CD8-positive, alpha-beta memory T cell (primary cell): ENCODE results near the gene RPL41. TPM values are rescaled to one million over a fixed set of nuclear protein-coding genes. Genes with fewer than 3 reads are reported as not detected.
A peak's percentile ranks its signal among the peaks of the same experiment; 100 is the strongest.

ENCODE experiments used
- CTCF ChIA-PET: fragments of 350-600 bp; sonication (Branson Sonifier 250); formaldehyde crosslinking; loops from one replicate; lab custom pipeline; 2021; ENCODE audit warnings: antibody characterized with exemption; lab: Charles Lee
- POLR2A ChIA-PET: fragments of 350-600 bp; sonication (Branson Sonifier 250); formaldehyde crosslinking; loops from one replicate; lab custom pipeline; 2021; ENCODE audit warnings: antibody characterized with exemption; lab: Charles Lee
- DNase-seq, 5 donors: peaks; one replicate each; pipeline versions ENCODE4 v3.0.0 to v3.0.0-alpha.2; 2020 to 2022; ENCODE audit warnings: mixed read lengths in 1 of 5
- H3K27ac ChIP-seq: one replicate; pipeline ENCODE4 v1.7.0; 2013; ENCODE audit warnings: low read depth, mild to moderate bottlenecking, low read length, moderate library complexity
- H3K27me3 ChIP-seq: 2 replicates; pipeline ENCODE4 v1.7.0; 2013; ENCODE audit warnings: low read length, mild to moderate bottlenecking; ENCODE audit not compliant: insufficient read depth, poor library complexity, severe bottlenecking
- H3K36me3 ChIP-seq: 2 replicates; pipeline ENCODE4 v1.7.0; 2013; ENCODE audit warnings: mild to moderate bottlenecking, low read length, moderate library complexity; ENCODE audit not compliant: insufficient read depth
- H3K4me1 ChIP-seq: 2 replicates; pipeline ENCODE4 v1.7.0; 2013; ENCODE audit warnings: mild to moderate bottlenecking, low read length, moderate library complexity; ENCODE audit not compliant: insufficient read depth
- H3K4me3 ChIP-seq: 2 replicates; pipeline ENCODE4 v1.7.0; 2013; ENCODE audit warnings: mild to moderate bottlenecking, low read length
- H3K9me3 ChIP-seq: 2 replicates; pipeline ENCODE4 v1.7.0; 2013; ENCODE audit warnings: mild to moderate bottlenecking, low read length
- H3K27ac Mint-ChIP-seq, 8 donors: one replicate each; pipeline ENCODE4 v1.8.0; 2020 to 2021; ENCODE audit warnings: mixed read lengths in 8 of 8, mild to moderate bottlenecking in 6 of 8, inconsistent platforms in 3 of 8, moderate library complexity in 3 of 8
- H3K27me3 Mint-ChIP-seq, 2 donors: one replicate each; pipeline ENCODE4 v1.8.0; 2020 to 2021; ENCODE audit warnings: mixed read lengths in 2 of 2, mild to moderate bottlenecking in 1 of 2, moderate library complexity in 1 of 2
- H3K36me3 Mint-ChIP-seq, 3 donors: one replicate each; pipeline ENCODE4 v1.8.0; 2020 to 2021; ENCODE audit warnings: mixed read lengths in 3 of 3, inconsistent platforms in 1 of 3, mild to moderate bottlenecking in 1 of 3
- H3K4me1 Mint-ChIP-seq, 3 donors: one replicate each; pipeline ENCODE4 v1.8.0; 2020 to 2021; ENCODE audit warnings: mixed read lengths in 3 of 3, inconsistent platforms in 1 of 3, mild to moderate bottlenecking in 1 of 3
- H3K4me3 Mint-ChIP-seq, 7 donors: one replicate each; pipeline ENCODE4 v1.8.0; 2020 to 2021; ENCODE audit warnings: mixed read lengths in 7 of 7, mild to moderate bottlenecking in 6 of 7, moderate library complexity in 4 of 7, inconsistent platforms in 2 of 7
- H3K9me3 Mint-ChIP-seq, 5 donors: one replicate each; pipeline ENCODE4 v1.8.0; 2020 to 2022; ENCODE audit warnings: mixed read lengths in 5 of 5, mild to moderate bottlenecking in 3 of 5, moderate library complexity in 2 of 5, inconsistent platforms in 1 of 5
- polyA plus RNA-seq: library from polyadenylated mRNA; unstranded; fragments of 300-500 nt; fragmentation: Illumina TruSeq; gene quantifications from one replicate; pipeline ENCODE4 v1.2.3, GENCODE V29; 2021
- total RNA-seq, 2 experiments: library from RNA; stranded (reverse); gene quantifications; one replicate each; pipeline ENCODE4 v1.2.3, GENCODE V29; 2021

Gene RPL41
- total and polyA plus RNA-seq, 3 experiments from 2014 or later: 5,711 to 7,268 (median 5,990) TPM

DNA sequence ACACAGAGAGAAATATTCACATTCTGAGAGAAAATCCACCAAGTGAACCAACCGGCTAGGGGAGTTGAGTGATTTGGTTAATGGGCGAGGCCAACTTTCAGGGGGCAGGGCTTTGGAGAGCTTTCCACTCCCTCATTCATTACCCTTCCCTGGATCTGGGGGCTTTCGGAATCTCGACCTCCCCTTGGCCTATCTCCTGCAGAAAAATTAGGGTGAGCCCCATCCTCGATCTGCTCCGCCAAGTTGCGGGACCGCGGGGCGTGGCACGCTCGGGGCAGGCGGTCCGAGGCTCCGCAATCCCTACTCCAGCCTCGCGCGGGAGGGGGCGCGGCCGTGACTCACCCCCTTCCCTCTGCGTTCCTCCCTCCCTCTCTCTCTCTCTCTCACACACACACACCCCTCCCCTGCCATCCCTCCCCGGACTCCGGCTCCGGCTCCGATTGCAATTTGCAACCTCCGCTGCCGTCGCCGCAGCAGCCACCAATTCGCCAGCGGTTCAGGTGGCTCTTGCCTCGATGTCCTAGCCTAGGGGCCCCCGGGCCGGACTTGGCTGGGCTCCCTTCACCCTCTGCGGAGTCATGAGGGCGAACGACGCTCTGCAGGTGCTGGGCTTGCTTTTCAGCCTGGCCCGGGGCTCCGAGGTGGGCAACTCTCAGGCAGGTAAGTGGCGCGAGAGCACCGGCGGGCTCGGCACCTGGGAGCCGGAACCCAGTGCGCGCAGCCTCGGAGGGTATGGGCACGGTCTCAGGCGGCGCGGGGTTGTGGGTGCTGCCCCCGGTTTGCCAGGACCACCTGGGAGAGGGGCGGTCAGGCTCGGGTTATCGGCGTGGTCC lies 36.5 kb upstream of the RPL41 start, which contains the start of gene ERBB3:
Gene ERBB3, plus strand, starts transcription at position 443 of the 833 bp plus-strand sequence. Its CDS starts 136 bp downstream, at position 579.
- Mint-ChIP-seq H3K27me3 (peaks cover 7 to 13% of the 10 kb centered on the region in 2 donors), H3K27ac (peak within 1 kb of the TSS in 6 of 8 donors; percentile 7 to 70 (median 46)), H3K4me1 (peaks cover 3 to 24% (median 4%) of the 10 kb centered on the region in 3 donors), H3K36me3 (peaks cover 0 to 1% (median 0%) of the 10 kb centered on the region in 3 donors), H3K9me3 (no peaks in the 10 kb centered on the region), H3K4me3 (peak within 1 kb of the TSS; percentile 84 to 94 (median 86))
- H3K36me3 ChIP-seq: no peaks in the 10 kb centered on the region
- peaks cover 6% of the 10 kb centered on the region for H3K27me3 ChIP-seq
- H3K27ac ChIP-seq: peak within 1 kb of the TSS; percentile 38
- CTCF ChIA-PET: interaction anchor here (0.7 to 1.6 kb wide), 10 partner anchors 9 to 82 kb away, joined by 3 to 8 read pairs (median 3); partner anchors contain the start of genes PA2G4, RPL41 and ZC3H10
- POLR2A ChIA-PET: interaction anchor here (1.4 to 2.2 kb wide), 2 partner anchors 24 to 38 kb away, joined by 4 to 9 read pairs; partner anchors contain the start of genes PA2G4 and ZC3H10
- H3K4me1 ChIP-seq: peaks cover 5% of the 10 kb centered on the region
- H3K9me3 ChIP-seq: no peaks in the 10 kb centered on the region
- peak; percentile 31 to 72 (median 52) for DNase-seq
- H3K4me3 ChIP-seq: peak within 1 kb of the TSS; percentile 83

DNA sequence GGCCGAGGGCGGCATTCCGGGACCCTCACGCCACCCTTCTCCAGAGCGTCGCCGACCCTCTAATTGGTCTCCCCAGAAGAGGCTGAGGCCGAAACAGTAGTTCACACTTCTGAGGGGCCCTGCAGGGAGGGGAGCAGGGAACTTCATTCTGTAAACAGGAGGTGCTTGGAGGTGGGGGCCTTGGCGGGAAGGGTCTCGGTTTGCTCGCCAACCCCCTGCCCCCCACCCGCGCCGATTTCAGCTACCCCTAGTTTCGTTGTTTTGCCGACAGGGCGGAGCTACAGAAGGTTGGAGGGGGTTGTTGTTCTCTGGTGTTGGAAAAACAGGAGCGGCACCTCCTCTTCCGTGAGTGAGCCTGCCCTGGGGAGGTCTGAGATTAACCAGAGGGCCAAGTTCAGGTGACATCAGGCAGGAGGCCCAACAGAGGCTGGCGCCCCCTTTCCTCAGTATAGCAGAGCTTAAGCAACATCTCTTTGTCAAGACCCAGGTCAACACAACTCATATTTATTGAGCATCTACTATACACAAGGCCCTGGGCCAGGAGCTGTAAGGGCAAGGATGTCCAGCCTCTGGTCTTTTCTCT lies 35.8 kb upstream of the RPL41 start:
- H3K27me3 Mint-ChIP-seq: peaks cover 7 to 13% of the 10 kb centered on the region in 2 donors
- H3K9me3 Mint-ChIP-seq: no peaks in the 10 kb centered on the region
- ChIA-PET CTCF (interaction anchor here (1.0 to 1.1 kb wide), 2 partner anchors 13 to 44 kb away, joined by 3 read pairs; no protein-coding TSS in a partner anchor), POLR2A (interaction anchor here (0.7 to 2.2 kb wide), 4 partner anchors 23 to 38 kb away, joined by 3 to 9 read pairs (median 4); partner anchors contain the start of genes PA2G4, RPL41 and ZC3H10)
- H3K36me3 Mint-ChIP-seq: peaks cover 0 to 1% (median 0%) of the 10 kb centered on the region in 3 donors
- Histone ChIP-seq H3K27me3 (peaks cover 6% of the 10 kb centered on the region), H3K4me1 (peaks cover 5% of the 10 kb centered on the region), H3K36me3 (no peaks in the 10 kb centered on the region), H3K9me3 (no peaks in the 10 kb centered on the region), H3K27ac (no peak overlapping the region), H3K4me3 (peak overlapping the region; percentile 83)
- H3K4me1 Mint-ChIP-seq: peaks cover 3 to 24% (median 4%) of the 10 kb centered on the region in 3 donors
- no peak for DNase-seq
- H3K27ac Mint-ChIP-seq: peak overlapping the region in 1 of 8 donors; percentile 42
- H3K4me3 Mint-ChIP-seq: peak overlapping the region; percentile 84 to 94 (median 86)

DNA sequence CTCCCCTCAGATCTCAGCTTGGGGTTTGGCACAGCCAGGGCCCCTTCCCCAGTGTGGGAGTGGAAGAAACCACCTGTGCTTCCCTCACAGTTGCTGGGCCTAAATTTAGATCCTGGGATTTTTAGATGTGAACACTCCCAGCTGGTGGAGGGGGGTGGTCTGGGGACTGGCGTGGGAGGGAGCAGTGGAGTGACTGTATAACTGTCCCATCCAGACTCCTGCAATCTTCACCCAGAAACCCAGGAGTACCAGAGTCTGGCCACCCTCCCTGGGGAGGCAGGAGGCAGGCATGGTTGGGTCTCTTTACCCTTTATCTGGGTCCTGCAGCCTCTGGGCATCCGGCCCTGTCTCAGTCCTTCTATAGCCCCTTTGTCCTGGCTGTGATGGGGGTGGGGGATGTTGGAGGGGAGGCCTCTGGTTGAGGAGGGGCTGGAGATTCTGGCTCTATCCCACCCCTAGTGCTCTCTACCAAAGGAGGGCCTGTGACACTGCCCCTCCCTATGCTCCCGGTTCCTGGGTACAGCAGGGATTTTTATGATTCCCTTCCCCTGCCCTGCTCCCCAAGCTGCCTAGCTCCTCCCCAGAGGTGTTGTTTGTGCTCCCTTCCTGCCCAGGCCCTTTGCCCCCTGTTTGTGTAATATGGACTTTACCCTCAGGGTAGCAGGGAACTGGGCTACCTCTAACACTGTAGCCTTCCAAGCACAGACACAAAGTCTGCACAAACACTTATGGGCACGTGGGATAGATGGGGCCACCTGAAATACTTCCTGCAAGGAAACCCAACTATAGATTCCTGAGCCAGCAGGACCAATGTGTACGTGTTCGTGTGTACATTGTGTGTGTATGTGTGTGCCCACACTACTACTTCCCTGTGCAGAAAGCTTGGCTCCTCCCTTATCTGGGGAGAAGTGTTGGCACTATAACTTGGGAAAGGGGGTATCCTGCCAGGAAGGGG lies 34.8 kb upstream of the RPL41 start:
- no peak for DNase-seq
- peaks cover 7 to 15% of the 10 kb centered on the region in 2 donors for H3K27me3 Mint-ChIP-seq
- H3K4me1 Mint-ChIP-seq: peaks cover 3 to 24% (median 4%) of the 10 kb centered on the region in 3 donors
- Histone ChIP-seq H3K27me3 (peaks cover 6% of the 10 kb centered on the region), H3K9me3 (no peaks in the 10 kb centered on the region), H3K36me3 (no peaks in the 10 kb centered on the region), H3K4me1 (peaks cover 5% of the 10 kb centered on the region), H3K27ac (no peak overlapping the region), H3K4me3 (no peak overlapping the region)
- ChIA-PET CTCF (interaction anchor here (1.0 to 1.1 kb wide), 2 partner anchors 14 to 43 kb away, joined by 3 read pairs; no protein-coding TSS in a partner anchor), POLR2A (interaction anchor here (0.8 kb wide), 1 partner anchor 20 kb away, joined by 4 read pairs; no protein-coding TSS in a partner anchor)
- no peaks in the 10 kb centered on the region for H3K9me3 Mint-ChIP-seq
- peaks cover 0 to 1% (median 0%) of the 10 kb centered on the region in 3 donors for H3K36me3 Mint-ChIP-seq
- H3K27ac Mint-ChIP-seq: no peak overlapping the region
- H3K4me3 Mint-ChIP-seq: peak overlapping the region in 5 of 7 donors; percentile 83 to 87 (median 86)

GRCh38 chr12:56082382-56082781 lies 34.1 kb upstream of the RPL41 start:
- Histone ChIP-seq H3K4me3 (no peak overlapping the region), H3K9me3 (no peaks in the 10 kb centered on the region), H3K4me1 (peaks cover 5% of the 10 kb centered on the region), H3K27ac (no peak overlapping the region), H3K36me3 (no peaks in the 10 kb centered on the region), H3K27me3 (peaks cover 6% of the 10 kb centered on the region)
- CTCF ChIA-PET: no interaction called here
- Mint-ChIP-seq H3K27me3 (peaks cover 7 to 15% of the 10 kb centered on the region in 2 donors), H3K9me3 (no peaks in the 10 kb centered on the region), H3K4me3 (peak overlapping the region in 1 of 7 donors; percentile 83), H3K4me1 (peaks cover 3 to 24% (median 4%) of the 10 kb centered on the region in 3 donors), H3K36me3 (peaks cover 0 to 1% (median 0%) of the 10 kb centered on the region in 3 donors), H3K27ac (no peak overlapping the region)
- DNase-seq: no peak
- POLR2A ChIA-PET: interaction anchor here (0.8 kb wide), 1 partner anchor 20 kb away, joined by 4 read pairs; no protein-coding TSS in a partner anchor

GRCh38 chr12:56082967-56083366 lies 33.5 kb upstream of the RPL41 start:
- no peak for DNase-seq
- Histone ChIP-seq H3K27ac (no peak overlapping the region), H3K9me3 (no peaks in the 10 kb centered on the region), H3K27me3 (peaks cover 6% of the 10 kb centered on the region), H3K4me1 (peaks cover 5% of the 10 kb centered on the region), H3K4me3 (no peak overlapping the region), H3K36me3 (no peaks in the 10 kb centered on the region)
- Mint-ChIP-seq H3K9me3 (no peaks in the 10 kb centered on the region), H3K27me3 (peaks cover 7 to 15% of the 10 kb centered on the region in 2 donors), H3K4me3 (no peak overlapping the region), H3K36me3 (peaks cover 0 to 1% (median 0%) of the 10 kb centered on the region in 3 donors), H3K4me1 (peaks cover 3 to 24% (median 4%) of the 10 kb centered on the region in 3 donors), H3K27ac (peak overlapping the region in 1 of 8 donors; percentile 14)
- ChIA-PET POLR2A (no interaction called here), CTCF (no interaction called here)

DNA sequence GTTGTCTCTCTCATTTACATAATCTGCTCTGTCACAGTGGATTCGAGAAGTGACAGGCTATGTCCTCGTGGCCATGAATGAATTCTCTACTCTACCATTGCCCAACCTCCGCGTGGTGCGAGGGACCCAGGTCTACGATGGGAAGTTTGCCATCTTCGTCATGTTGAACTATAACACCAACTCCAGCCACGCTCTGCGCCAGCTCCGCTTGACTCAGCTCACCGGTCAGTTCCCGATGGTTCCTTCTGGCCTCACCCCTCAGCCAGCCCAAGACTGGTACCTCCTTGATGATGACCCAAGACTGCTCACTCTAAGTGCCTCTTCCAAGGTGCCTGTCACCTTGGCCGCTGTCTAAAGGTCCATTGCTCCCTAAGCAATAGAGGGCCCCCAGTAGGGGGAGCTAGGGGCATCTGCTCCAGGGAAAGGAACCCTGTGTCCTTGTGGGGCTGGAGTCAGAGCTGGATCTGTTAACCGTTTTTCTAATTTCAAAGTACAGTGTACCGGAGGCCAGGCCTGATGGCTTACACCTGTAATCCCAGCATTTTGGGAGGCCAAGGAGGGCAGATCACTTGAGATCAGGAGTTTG lies 31.4 kb upstream of the RPL41 start:
- Histone ChIP-seq H3K36me3 (no peaks in the 10 kb centered on the region), H3K9me3 (no peaks in the 10 kb centered on the region), H3K4me3 (no peak overlapping the region), H3K27me3 (peaks cover 6% of the 10 kb centered on the region), H3K4me1 (no peaks in the 10 kb centered on the region), H3K27ac (no peak overlapping the region)
- CTCF ChIA-PET: interaction anchor here (0.6 to 3.0 kb wide), 11 partner anchors 10 to 350 kb away, joined by 3 to 15 read pairs (median 3); partner anchors contain the start of genes ESYT1, RPL41, SMARCC2 and STAT2
- H3K27ac Mint-ChIP-seq: peak overlapping the region in 2 of 8 donors; percentile 33 to 71
- peaks cover 3 to 11% (median 4%) of the 10 kb centered on the region in 3 donors for H3K4me1 Mint-ChIP-seq
- H3K4me3 Mint-ChIP-seq: no peak overlapping the region
- H3K27me3 Mint-ChIP-seq: peaks cover 7 to 15% of the 10 kb centered on the region in 2 donors
- DNase-seq: no peak
- POLR2A ChIA-PET: interaction anchor here (0.5 to 0.6 kb wide), 2 partner anchors 13 to 104 kb away, joined by 3 to 4 read pairs; partner anchors contain the start of gene SMARCC2
- peaks cover 0 to 1% (median 0%) of the 10 kb centered on the region in 3 donors for H3K36me3 Mint-ChIP-seq
- no peaks in the 10 kb centered on the region for H3K9me3 Mint-ChIP-seq
